Measurements from ENCODE around the gene FANCM. TPM values are rescaled to one million over a fixed set of nuclear protein-coding genes. Genes with fewer than 3 reads are reported as not detected.
"Not testable (repeated sequence)": the region's sequence is repeated elsewhere in the genome, so short reads cannot be mapped to it uniquely, and the experiment has no call there.

The FANCM gene
- total RNA-seq, 1 donor from 2014 or later = 4.4 TPM

DNA sequence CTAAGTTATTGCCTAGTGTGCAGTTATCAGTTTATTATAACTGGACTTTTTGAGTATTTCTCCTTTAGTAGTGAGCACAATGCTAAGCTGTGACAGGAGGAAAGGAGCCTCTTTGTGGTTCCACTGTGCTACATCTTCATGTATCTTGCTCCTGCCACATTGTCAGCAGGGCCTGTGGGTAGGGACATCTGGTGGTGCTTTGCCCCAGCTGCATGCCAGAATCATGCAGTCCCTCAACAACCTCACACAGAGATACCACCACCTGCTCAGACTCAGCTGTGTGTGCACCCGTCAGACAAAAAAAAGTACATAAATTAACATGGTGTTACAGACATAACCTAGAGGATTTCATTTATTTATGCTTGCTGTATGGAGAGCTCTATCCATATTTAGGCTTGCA lies 66.2 kb downstream of the FANCM start:
- Mint-ChIP-seq H3K9me3 (ENCODE audit: unreplicated experiment) (no peaks in the 10 kb centered on the region), H3K4me3 (ENCODE audit: unreplicated experiment) (no peak overlapping the region), H3K4me1 (ENCODE audit: unreplicated experiment) (no peaks in the 10 kb centered on the region), H3K36me3 (ENCODE audit: unreplicated experiment) (peaks cover 15% of the 10 kb centered on the region), H3K27me3 (ENCODE audit: unreplicated experiment) (no peaks in the 10 kb centered on the region), H3K27ac (ENCODE audit: unreplicated experiment) (no peak overlapping the region)
- TF ChIP-seq, protein P1, sequence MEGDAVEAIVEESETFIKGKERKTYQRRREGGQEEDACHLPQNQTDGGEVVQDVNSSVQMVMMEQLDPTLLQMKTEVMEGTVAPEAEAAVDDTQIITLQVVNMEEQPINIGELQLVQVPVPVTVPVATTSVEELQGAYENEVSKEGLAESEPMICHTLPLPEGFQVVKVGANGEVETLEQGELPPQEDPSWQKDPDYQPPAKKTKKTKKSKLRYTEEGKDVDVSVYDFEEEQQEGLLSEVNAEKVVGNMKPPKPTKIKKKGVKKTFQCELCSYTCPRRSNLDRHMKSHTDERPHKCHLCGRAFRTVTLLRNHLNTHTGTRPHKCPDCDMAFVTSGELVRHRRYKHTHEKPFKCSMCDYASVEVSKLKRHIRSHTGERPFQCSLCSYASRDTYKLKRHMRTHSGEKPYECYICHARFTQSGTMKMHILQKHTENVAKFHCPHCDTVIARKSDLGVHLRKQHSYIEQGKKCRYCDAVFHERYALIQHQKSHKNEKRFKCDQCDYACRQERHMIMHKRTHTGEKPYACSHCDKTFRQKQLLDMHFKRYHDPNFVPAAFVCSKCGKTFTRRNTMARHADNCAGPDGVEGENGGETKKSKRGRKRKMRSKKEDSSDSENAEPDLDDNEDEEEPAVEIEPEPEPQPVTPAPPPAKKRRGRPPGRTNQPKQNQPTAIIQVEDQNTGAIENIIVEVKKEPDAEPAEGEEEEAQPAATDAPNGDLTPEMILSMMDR (IDR thresholded peaks at IDR 0.05) = no peak
- DNase-seq (ENCODE audit: extremely low spot score, unreplicated experiment) = no peak

DNA sequence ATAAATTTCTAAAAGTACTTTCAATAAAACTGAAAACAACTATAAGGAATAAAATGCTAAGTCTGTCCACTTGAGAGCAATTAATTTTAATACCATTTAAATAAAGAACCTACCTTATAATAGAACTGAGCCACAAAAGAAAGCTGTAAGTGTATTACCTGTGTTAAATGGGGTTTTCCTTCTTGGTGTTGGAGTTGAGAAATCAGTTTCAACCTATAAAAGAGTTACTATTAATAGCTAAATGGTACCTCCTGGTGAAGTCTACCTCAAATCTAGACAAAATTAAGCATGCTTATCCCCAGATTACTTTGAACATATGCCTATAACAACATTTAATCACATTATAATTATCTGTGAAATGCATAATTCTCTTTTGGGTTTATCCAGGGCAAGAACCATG lies 68.5 kb downstream of the FANCM start:
- Mint-ChIP-seq H3K27me3 (ENCODE audit: unreplicated experiment) (no peaks in the 10 kb centered on the region), H3K27ac (ENCODE audit: unreplicated experiment) (no peak overlapping the region), H3K9me3 (ENCODE audit: unreplicated experiment) (no peaks in the 10 kb centered on the region), H3K4me1 (ENCODE audit: unreplicated experiment) (no peaks in the 10 kb centered on the region), H3K4me3 (ENCODE audit: unreplicated experiment) (no peak overlapping the region), H3K36me3 (ENCODE audit: unreplicated experiment) (peaks cover 18% of the 10 kb centered on the region)
- no peak for DNase-seq (ENCODE audit: extremely low spot score, unreplicated experiment)
- TF ChIP-seq, protein P1 (IDR thresholded peaks at IDR 0.05) = no peak

DNA sequence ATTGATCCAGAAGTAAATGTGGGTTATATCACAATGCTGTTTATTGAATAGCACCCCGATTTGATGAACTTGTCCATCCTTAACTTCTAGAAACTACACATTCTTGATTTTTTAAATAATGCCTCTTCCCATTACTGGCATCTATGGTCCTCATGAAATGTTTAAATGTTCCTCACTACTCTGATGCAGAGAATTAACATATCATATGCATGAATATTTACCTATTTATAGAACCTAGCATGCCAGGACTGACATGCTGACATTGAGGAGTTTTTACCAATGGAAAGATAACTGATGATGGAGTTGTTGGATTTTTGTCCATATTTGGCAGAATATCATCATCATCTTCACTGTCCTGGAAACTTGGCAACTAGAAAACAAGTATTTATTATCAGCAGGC lies 74.4 kb downstream of the FANCM start:
- H3K27ac Mint-ChIP-seq (ENCODE audit: unreplicated experiment) = no peak overlapping the region
- no peaks in the 10 kb centered on the region for H3K4me1 Mint-ChIP-seq (ENCODE audit: unreplicated experiment)
- no peak for DNase-seq (ENCODE audit: extremely low spot score, unreplicated experiment)
- TF ChIP-seq, protein P1 (IDR thresholded peaks at IDR 0.05) = no peak
- H3K36me3 Mint-ChIP-seq (ENCODE audit: unreplicated experiment) = peaks cover 18% of the 10 kb centered on the region
- H3K27me3 Mint-ChIP-seq (ENCODE audit: unreplicated experiment) = no peaks in the 10 kb centered on the region
- H3K9me3 Mint-ChIP-seq (ENCODE audit: unreplicated experiment) = no peaks in the 10 kb centered on the region
- H3K4me3 Mint-ChIP-seq (ENCODE audit: unreplicated experiment) = no peak overlapping the region

DNA sequence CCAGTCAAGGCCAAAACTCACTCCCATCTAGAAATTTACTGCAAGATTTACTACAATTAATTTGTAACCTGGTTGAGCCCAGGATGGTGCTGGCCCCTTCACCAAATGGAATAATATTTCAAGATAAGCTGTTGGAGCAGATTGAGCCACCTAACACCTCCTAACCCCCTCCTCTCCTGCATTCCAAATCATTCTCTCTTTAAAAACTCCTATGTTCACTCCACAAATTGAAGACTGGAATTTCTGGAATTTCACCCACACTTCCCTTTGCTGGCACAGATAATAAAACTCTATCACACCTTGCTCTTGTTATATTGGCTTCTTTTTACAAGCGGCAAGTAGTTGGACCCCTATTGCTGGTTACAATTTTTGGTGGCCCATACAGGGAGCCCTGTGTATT lies 75.6 kb downstream of the FANCM start:
- no peak overlapping the region for H3K27ac Mint-ChIP-seq (ENCODE audit: unreplicated experiment)
- no peaks in the 10 kb centered on the region for H3K4me1 Mint-ChIP-seq (ENCODE audit: unreplicated experiment)
- no peak for DNase-seq (ENCODE audit: extremely low spot score, unreplicated experiment)
- TF ChIP-seq, protein P1 (IDR thresholded peaks at IDR 0.05) = no peak
- no peaks in the 10 kb centered on the region for H3K27me3 Mint-ChIP-seq (ENCODE audit: unreplicated experiment)
- H3K36me3 Mint-ChIP-seq (ENCODE audit: unreplicated experiment) = peaks cover 17% of the 10 kb centered on the region
- H3K4me3 Mint-ChIP-seq (ENCODE audit: unreplicated experiment) = no peak overlapping the region
- no peaks in the 10 kb centered on the region for H3K9me3 Mint-ChIP-seq (ENCODE audit: unreplicated experiment)

DNA sequence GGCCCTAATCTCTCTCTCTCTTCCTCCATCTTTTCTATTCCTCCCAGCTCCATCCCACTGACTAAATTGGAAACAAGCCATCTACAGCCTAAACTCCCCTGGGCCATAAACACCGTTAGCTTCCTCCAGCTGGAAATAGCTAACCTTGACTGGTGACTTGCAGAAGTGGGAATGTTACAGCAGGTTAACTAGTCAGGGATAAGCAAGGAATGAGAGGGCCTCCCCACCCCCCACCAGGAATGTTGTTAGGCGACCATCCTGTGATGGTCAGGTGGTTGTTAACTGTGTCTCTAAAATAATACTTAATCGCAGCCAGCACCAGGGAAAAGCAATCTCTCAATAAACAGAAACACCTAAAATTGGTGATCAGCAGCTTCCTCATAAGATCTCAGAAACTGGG lies 76.5 kb downstream of the FANCM start:
- Mint-ChIP-seq H3K4me3 (ENCODE audit: unreplicated experiment) (no peak overlapping the region), H3K27me3 (ENCODE audit: unreplicated experiment) (no peaks in the 10 kb centered on the region), H3K27ac (ENCODE audit: unreplicated experiment) (no peak overlapping the region), H3K36me3 (ENCODE audit: unreplicated experiment) (peaks cover 9% of the 10 kb centered on the region), H3K4me1 (ENCODE audit: unreplicated experiment) (no peaks in the 10 kb centered on the region), H3K9me3 (ENCODE audit: unreplicated experiment) (no peaks in the 10 kb centered on the region)
- TF ChIP-seq, protein P1 (IDR thresholded peaks at IDR 0.05) = no peak
- DNase-seq (ENCODE audit: extremely low spot score, unreplicated experiment) = no peak

DNA sequence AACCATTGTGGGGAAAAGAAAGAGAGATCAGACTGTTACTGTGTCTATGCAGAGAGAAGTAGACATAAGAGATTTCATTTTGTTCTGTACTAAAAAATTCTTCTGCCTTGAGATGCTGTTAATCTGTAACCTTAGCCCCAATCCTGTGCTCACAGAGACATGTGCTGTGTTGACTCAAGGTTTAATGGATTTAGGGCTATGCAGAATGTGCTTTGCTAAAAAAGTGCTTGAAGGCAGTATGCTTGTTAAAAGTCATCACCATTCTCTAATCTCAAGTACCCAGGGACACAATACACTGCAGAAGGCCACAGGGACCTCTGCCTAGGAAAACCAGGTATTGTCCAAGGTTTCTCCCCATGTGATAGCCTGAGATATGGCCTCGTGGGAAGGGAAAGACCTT lies 78.0 kb downstream of the FANCM start:
- H3K9me3 Mint-ChIP-seq (ENCODE audit: unreplicated experiment); H3K27ac Mint-ChIP-seq (ENCODE audit: unreplicated experiment); H3K4me1 Mint-ChIP-seq (ENCODE audit: unreplicated experiment); H3K4me3 Mint-ChIP-seq (ENCODE audit: unreplicated experiment); DNase-seq (ENCODE audit: extremely low spot score, unreplicated experiment); H3K27me3 Mint-ChIP-seq (ENCODE audit: unreplicated experiment); H3K36me3 Mint-ChIP-seq (ENCODE audit: unreplicated experiment): not testable (repeated sequence)

- H3K36me3 Mint-ChIP-seq (ENCODE audit: unreplicated experiment); H3K4me3 Mint-ChIP-seq (ENCODE audit: unreplicated experiment); H3K27ac Mint-ChIP-seq (ENCODE audit: unreplicated experiment); H3K9me3 Mint-ChIP-seq (ENCODE audit: unreplicated experiment); H3K4me1 Mint-ChIP-seq (ENCODE audit: unreplicated experiment); H3K27me3 Mint-ChIP-seq (ENCODE audit: unreplicated experiment); DNase-seq (ENCODE audit: extremely low spot score, unreplicated experiment): not testable (repeated sequence)
Measured at GRCh38 chr14:45214341-45214740, 78.6 kb downstream of the FANCM start.
